Skeletal muscle cell (primary cell): ENCODE data around the gene EIF4ENIF1.
A peak's percentile ranks its signal among the peaks of the same experiment; 100 is the strongest.
"Not testable (repeated sequence)": the region's sequence is repeated elsewhere in the genome, so short reads cannot be mapped to it uniquely, and the experiment has no call there.

Experiments
- DNase-seq: peaks from one replicate; pipeline ENCODE4 v3.0.0-alpha.2; 2010; ENCODE audit warnings: low read depth
- H3K4me3 ChIP-seq: 2 replicates; pipeline ENCODE4 v1.5.1; 2011; ENCODE audit warnings: low read depth, mild to moderate bottlenecking, control low read depth, low read length, moderate library complexity

EIF4ENIF1 gene

DNA sequence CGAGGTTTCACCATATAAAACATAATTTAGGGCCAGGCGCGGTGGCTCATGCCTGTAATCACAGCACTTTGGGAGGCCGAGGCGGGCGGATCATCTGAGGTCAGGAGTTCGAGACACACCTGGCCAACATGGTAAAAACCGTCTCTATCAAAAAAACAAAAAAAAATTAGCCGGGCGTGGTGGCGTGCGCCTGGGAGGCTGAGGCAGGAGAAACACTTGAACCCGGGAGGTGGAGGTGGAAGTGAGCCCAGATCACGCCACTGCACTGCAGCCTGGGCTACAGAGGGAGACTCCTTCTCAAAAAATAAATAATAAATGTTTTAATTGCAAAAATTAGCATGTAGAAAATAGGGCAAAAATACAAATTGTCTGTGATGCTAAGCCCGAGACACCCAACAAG lies 5.7 kb upstream of the EIF4ENIF1 start:
- H3K4me3 ChIP-seq = peak overlapping the region; percentile 89
- DNase-seq = no peak

DNA sequence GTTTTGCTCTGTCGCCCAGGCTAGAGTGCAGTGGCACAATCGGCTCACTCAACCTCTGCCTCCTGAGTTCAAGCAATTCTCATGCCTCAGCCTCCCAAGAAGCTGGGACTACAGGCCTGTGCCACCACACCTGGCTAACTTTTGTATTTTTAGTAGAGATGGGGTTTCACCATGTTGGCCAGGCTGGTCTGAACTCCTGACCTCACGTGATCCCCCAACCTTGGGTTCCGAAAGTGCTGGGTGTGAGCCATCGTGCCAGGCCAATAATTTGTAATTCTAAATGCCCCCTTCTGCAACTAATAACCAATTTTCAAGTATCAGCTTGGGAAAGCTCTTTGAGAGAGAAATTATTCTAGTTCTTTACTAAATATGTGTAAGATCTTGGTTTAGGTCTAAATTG lies 3.7 kb upstream of the EIF4ENIF1 start:
- not testable (repeated sequence) for DNase-seq, H3K4me3 ChIP-seq

DNA sequence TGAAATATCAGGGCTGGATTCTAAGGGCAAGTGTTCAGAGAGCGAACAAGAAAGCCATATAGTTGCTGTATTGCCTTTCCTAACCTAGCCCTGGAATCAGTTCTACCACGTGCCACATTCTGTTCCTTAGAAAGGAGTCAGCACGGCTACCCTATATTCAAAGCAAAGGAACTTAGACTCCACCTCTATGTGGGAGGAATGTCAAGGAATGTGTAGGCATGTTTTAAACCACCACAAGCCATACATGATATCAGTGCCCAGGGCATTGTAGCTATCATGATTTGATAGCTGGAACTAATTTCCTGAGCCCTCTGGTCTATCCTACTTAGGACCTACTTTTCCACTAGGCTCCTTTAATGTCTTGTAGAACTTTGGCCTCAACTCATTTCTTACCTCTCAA lies 2.5 kb upstream of the EIF4ENIF1 start:
- DNase-seq = no peak
- no peak overlapping the region for H3K4me3 ChIP-seq

DNA sequence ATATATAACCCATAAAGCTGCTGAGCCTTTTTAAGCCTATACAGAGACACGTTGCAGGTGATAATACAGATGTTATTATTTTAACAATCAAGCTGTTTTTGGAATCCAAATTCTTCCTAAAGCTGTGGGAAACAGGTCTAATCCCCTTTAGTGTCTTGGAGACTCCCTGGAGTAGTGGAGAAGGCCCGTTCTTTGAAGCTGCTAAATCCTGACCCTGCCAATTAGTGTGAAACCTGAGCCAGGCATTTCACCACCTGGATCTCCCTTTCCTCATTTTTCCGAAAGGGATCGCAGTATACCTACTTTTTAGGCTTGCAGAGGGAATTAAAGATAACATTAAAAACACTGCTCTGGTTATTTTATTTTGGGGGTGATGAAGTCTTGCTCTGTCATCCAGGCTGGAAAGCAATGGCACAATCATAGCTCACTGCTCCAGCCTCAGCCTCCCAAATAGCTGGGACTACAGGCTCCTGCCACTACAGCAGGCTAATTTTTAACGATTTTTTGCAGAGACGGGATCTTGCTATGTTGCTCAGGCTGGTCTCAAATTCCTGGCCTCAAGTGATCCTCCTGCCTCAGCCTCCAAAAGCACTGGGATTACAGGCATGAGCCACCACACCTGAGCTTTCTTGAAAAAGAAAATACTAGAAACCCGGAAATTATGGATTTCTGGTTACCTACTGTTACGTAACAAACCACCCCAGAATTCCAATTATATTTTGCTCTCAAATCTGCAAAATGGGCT lies 1.7 kb upstream of the EIF4ENIF1 start:
- H3K4me3 ChIP-seq = peak overlapping the region; percentile 87
- DNase-seq = no peak

DNA sequence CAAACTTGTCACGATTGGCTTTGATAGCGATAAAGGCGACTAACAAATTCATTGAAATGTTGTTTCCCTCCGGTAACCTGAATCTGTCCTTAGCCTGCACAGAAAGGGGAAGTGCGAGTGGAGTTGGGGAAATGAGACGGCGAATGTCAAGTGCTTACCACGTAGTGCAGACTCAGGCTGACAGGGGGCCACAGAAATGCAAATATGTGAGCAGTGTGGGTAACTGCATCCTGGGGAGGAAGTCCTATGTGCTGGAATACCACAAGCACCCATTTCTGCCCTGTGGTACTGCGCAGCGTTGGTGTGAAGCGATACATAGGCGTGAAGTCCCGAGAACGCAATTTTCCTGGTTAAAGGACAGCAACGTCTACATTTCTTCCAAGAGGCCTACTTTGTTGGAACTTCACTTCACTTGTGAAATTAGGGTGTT lies 869 bp upstream of the EIF4ENIF1 start:
- DNase-seq = peak; percentile 39
- H3K4me3 ChIP-seq = peak overlapping the region; percentile 87

DNA sequence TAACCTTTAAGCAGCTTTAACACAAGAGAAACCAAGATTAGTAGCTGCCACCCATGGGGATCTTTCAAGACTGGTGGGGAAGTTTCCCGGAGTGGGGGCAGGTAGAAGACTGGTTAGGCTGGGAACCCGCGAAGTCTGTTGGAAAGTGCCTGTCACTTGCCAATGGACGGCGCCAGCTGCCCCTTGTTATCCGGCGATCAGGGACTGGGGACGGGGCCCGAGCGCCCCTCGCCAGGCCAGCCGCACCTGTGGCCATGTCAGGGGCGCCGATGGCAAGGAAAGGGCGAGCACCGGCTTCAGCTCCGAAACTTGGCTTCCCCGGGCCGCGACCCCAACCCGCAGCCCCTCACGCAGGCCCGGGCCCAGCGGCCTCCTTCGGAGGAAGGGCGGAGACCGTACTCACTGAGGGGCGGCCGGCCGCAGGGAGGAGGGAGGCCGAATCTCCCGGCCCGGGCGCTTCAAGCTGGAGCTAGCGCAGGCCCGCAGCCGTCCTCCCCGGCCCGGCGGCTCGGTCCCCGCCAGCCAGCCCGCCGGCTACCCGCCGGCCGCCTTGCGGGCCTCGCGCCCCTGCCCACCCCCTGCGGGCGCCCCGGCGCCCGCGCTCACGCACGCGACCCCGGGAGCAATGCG lies 539 bp downstream of the EIF4ENIF1 start:
- H3K4me3 ChIP-seq = peak overlapping the region; percentile 87

DNA sequence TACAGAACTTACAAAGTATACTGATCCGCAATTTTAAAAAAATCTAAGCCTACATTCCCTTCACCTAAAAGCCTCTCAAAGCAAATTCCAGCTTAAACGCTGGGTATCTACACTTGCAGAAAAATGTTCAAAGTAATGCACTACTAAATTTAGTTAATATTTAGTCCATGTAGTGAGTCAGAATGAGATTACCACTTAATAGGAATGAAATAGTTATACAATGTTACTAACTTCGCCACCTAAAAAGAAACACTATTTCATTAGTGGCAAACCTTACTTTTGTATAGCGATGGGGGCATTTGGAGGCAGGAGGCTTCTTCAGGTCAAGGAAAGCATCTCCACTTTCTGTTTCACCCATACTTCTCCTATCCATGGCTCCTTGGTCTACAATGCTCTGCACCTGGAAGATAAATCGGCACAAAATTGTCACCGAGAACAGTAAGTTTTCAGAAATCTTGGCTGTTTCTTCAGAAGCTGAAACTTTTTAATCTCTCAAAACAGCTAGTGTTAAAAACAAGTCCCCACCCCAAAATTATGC lies 1.2 kb downstream of the EIF4ENIF1 start:
- peak overlapping the region; percentile 87 for H3K4me3 ChIP-seq
- DNase-seq = no peak

More for the DNA sequence above, 539 bp downstream of the EIF4ENIF1 start:
- no peak for DNase-seq

DNA sequence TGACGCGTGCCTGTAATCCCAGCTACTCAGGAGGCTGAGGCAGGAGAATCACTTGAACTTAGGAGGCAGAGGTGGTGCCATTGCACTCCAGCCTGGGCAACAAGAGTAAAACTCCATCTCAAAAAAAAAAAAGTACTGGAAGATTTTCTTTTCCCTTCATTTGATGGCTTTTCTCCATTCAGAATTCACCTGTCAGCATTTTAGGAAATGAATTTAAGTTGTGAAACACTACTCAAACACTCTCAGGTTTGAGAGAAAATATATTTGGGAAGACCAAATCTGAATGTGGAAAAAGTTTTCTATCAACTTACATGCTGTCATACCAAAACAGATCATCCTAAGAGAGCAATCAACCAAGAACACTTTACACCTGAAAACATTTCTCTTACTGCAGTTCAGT lies 2.7 kb downstream of the EIF4ENIF1 start:
- DNase-seq = no peak
- H3K4me3 ChIP-seq = no peak overlapping the region

DNA sequence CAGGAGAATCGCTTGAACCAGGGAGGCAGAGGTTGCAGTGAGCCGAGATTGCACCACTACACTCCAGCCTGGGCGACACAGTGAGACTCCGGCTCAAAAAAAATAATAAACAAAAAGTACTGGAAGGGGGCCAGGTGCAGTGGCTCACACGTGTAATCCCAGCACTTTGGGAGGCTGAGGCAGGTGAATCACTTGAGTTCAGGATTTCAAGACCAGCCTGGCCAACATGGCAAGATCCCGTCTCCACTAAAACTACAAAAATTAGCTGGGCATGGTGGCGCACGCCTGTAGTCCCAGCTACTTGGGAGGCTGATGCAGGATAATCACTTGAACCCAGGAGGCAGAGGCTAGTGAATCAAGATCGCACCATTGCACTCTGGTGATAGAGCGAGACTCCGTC lies 3.3 kb downstream of the EIF4ENIF1 start:
- H3K4me3 ChIP-seq = not testable (repeated sequence)

DNA sequence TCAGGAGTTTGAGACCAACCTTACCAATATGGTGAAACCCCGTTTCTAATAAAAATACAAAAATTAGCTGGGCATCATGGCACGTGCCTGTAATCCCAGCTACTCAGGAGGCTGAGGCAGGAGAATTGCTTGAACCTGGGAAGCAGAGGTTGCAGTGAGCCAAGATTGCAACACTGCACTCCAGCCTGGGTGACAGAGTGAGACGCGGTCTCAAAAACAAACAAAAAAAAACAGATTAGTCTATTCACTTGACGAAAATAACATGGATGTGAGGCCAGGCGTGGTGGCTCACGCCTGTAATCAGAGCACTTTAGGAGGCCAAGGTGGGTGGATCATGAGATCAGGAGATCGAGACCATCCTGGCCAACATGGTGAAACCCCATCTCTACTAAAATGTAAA lies 7.2 kb downstream of the EIF4ENIF1 start:
- DNase-seq, H3K4me3 ChIP-seq: not testable (repeated sequence)

More for the DNA sequence above, 3.3 kb downstream of the EIF4ENIF1 start:
- DNase-seq = not testable (repeated sequence)

DNA sequence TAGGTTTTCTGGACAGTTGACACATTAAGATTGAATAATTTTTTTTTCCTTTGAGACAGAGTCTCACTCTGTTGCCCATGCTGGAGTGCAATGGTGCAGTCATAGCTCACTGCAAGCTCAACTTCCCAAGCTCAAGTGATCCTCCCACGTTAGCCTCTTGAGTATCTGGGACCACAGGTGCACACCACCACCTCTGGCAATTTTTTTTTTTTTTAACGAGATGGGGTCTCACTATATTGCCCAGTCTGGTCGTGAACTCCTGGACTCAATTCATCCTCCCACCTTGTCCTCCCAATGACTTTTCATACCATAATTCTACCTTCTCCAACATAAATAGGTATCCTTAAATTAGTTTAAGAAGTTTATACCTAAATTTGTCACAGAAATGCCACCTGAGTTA lies 8.5 kb downstream of the EIF4ENIF1 start:
- no peak for DNase-seq
- no peak overlapping the region for H3K4me3 ChIP-seq

DNA sequence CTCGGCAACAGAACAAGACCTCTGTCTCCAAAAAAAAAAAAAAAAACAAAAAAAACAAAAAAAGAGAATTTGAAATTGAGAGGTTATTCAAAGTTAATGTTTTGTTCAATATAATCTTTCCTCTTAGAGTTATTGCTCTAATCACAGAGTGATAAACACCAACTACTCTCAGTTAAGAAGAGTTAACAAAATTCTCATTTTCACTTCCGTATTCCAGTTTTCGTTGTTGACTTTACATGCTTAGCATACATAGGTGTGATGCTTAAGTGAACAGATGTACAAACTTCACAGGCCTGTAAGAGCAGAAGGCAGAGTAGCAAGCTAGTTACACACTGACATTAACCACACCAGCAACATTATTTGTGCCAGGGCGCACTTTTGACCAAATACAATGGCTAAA lies 12.3 kb downstream of the EIF4ENIF1 start:
- DNase-seq = no peak
- H3K4me3 ChIP-seq = no peak overlapping the region

DNA sequence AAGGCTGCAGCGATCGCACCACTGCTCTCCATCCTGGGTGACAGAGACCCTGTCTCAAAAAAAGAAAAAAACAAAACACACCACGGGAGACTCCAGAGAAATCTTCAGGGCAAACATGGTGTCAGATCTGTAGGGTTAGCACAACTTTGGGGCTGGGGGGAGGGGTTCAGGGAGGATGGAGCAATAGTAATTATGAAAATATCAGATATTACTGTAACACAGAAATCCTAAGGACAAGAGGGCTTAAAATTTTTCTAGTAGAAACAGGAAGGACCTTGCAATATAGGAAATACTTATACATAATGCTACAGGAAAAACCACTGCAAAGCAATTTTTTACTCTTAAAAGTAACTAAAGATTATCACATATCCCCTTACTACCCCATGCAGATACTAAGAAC lies 13.8 kb downstream of the EIF4ENIF1 start:
- no peak for DNase-seq
- no peak overlapping the region for H3K4me3 ChIP-seq

DNA sequence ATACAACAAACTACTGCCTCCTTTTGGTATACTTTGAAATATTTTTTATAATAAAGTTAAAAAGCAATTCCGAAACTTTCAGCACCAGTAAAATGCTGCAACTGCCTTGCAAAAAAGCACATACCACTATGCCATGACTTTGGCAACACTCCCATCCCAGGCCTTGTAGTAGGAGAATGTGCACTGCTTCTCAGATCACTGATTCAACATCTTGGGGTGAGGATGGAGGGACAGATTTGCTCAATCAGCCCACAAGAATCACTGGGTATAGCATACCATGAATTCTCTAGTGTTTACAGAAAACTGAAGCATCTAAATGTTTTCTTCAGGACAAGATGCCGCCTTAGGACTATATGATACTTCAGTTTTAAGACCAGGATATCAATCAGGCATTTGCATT lies 14.9 kb downstream of the EIF4ENIF1 start:
- H3K4me3 ChIP-seq = no peak overlapping the region
- DNase-seq = peak; percentile 76

DNA sequence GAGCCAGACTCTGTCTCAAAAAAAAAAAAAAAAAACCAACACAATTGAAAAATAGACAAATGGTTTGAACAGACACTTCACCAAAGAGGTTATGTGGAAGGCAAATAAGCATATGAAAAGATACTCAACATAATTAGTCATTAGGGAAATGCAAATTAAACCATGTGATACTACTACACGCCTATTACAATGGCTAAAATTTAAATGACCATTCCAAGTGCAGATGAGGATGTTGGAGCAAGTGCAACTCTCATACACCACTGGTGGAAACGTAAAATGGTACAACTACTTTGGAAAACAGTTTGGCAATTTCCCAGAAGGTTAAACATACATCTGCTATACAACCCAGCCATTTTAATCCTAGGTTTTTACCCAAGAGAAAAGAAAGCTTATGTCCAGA lies 24.3 kb downstream of the EIF4ENIF1 start:
- no peak overlapping the region for H3K4me3 ChIP-seq
- no peak for DNase-seq

DNA sequence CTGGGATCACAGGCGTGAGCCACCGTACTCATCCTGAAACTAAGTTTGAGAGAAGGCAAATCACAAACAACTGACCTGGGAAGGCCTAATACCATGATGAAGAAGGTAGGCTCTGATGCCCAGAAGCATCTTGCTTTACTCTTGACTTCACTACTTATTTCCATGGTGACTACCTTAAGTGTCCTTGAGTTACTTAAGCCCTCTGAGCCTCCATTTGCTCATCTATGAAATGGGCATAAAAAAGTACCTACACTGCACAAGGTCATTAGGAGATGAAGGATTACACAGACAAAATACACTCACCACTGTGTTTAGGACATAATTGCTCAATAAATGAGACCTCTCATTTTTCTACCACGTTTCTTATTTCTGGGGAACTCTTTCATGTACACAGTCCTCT lies 27.9 kb downstream of the EIF4ENIF1 start:
- DNase-seq = no peak
- H3K4me3 ChIP-seq = no peak overlapping the region

DNA sequence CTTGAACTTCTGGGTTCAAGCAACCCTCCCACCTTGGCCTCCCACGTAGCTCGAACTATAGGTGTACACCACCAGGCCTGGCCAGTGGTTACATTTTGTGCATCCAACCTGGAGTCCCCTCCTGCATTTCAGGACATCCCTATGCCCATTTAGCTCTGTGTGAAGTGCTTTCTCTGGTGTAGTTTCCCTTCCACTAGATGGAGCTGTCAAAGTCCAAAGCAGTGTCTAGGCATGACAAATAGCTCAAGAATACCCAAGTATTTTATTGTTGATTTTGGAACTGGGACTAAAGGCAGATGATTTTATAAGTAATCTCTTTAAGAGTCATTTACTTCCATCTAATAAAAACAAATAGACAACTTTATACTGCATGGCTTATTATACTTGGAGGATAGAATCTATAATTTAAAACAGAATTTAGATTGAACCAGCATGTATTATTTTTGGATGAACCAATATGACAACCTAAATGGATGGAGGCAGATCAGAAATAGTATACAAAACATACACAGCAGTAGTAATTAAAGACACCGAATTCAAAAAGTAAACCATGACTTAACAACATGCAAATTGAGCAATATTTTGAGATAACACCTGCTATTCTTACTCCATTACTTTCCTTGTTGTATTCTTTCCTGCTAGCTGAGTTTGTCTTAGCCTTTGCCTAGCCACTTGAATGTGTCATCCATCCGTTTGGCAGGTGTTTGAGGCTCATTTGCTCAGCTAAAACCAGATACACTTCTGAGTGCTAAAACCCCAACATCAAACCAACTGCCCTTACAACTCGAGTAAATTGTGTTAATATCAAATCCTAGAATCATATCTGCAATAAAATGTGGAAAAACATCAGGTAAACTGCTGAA lies 37.7 kb downstream of the EIF4ENIF1 start:
- H3K4me3 ChIP-seq = no peak overlapping the region
- peak; percentile 15 for DNase-seq

DNA sequence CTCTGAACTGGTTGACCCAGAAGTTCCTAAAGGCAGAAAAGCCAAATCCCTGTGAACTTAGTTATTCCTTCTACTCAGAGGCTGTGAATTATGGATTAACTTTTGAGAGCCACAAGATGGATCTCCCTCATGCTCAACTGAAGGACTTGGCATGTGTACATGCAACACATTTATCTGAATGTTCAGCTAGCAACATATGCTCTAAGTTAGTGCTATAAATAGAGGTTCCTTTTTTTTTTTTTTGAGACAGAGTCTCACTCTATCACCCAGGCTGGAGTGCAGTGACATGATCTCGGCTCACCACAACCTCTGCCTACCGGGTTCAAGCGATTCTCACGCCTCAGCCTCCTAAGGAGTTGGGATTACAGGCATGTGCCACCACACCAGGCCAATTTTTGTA lies 40.1 kb downstream of the EIF4ENIF1 start:
- no peak overlapping the region for H3K4me3 ChIP-seq
- no peak for DNase-seq

DNA sequence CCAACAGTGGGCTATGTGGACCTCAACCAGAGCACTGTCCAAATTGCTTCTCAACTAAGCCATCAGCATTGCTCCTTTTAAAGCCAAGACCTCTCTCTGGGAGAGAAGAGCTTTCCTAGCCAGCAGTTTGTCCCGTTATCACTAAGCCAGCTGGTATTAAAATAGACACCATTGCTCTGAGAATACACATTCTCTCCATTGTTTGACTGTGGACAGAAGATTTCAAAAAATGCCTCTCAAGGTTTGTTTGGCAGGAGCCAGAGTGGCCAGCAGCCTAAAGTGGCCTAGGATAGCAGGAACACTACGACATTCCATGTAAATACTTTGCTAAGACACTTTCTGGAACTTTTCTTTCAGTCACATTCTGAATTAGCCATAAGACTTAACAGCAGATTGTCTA lies 41.3 kb downstream of the EIF4ENIF1 start:
- no peak overlapping the region for H3K4me3 ChIP-seq
- no peak for DNase-seq

DNA sequence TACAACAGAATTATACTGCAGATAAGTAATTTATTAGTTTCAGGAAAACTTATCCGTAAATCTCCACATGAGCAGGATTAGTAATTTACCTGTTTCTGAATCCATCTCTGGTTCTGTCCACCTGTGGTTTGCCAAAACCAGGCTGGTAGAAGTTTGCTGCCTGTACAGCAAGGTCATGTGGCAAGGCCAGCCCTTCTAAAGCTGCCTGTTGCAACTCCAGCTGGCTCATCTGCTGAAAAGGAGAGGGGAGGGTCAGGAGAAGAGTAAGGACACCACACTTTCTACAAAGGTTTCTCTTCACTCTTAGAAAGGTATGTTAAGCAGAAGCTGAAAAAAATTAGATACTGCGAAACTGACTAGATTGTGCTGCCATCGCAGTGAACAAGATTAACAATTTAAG lies 42.3 kb downstream of the EIF4ENIF1 start:
- H3K4me3 ChIP-seq = no peak overlapping the region
- no peak for DNase-seq
